A549 (cell line): Measurements from ENCODE around the gene TRIM56. TPM values are rescaled to one million over a fixed set of nuclear protein-coding genes. Genes with fewer than 3 reads are reported as not detected.
"Not testable (repeated sequence)": the region's sequence is repeated elsewhere in the genome, so short reads cannot be mapped to it uniquely, and the experiment has no call there.

Experiments
- ATAC-seq, 2 experiments: fragments of 200-7000 bp in 1 of 2; fragments of >200 bp in 1 of 2; cut with Nextera tagmentation in 1 of 2; cut with Tn5 transposase in 1 of 2; 3 replicates each; pipeline versions ENCODE4 v1.8.0 to v1.9.1; 2018 to 2020; ENCODE audit warnings: mild to moderate bottlenecking in 1 of 2, moderate library complexity in 1 of 2
- CTCF ChIA-PET: fragments of 300-600 bp; sonication (Branson Sonifier 250); formaldehyde crosslinking; extraction: SDS; loops from one replicate; lab custom pipeline; 2021; ENCODE audit warnings: antibody characterized with exemption, inconsistent platforms; lab: Yijun Ruan, JAX
- POLR2A ChIA-PET: fragments of 350-600 bp; formaldehyde crosslinking; extraction: SDS; loops from one replicate; lab custom pipeline; 2021; ENCODE audit warnings: antibody characterized with exemption, inconsistent platforms; lab: Yijun Ruan, JAX
- DNase-seq, 2 experiments: peaks; one replicate each; pipeline versions ENCODE4 v3.0.0 to v3.0.0-alpha.2; 2011 to 2016; ENCODE audit warnings: low read depth in 1 of 2, low spot score in 1 of 2
- FAIRE-seq: peaks from 2 replicates; lab custom pipeline; 2011; peaks lifted over from hg19 to GRCh38; lab: Jason Lieb, UNC
- H3K27ac ChIP-seq, 2 experiments: fragments of >200 bp; sonication (Bioruptor Twin); formaldehyde crosslinking; 3 replicates each; pipeline ENCODE4 v1.5.1; 2016 to 2017
- H3K4me1 ChIP-seq: fragments of >200 bp; sonication (Bioruptor Twin); formaldehyde crosslinking; 3 replicates; pipeline ENCODE4 v1.6.1; 2016
- H3K4me2 ChIP-seq: fragments of >200 bp; sonication (Bioruptor Twin); formaldehyde crosslinking; 3 replicates; pipeline ENCODE4 v1.6.1; 2016
- H3K4me3 ChIP-seq: fragments of >200 bp; sonication (Bioruptor Twin); formaldehyde crosslinking; 3 replicates; pipeline ENCODE4 v1.5.1; 2016
- H3K9me3 ChIP-seq: fragments of >200 bp; sonication (Bioruptor Twin); formaldehyde crosslinking; 3 replicates; pipeline ENCODE4 v1.6.1; 2016
- CEBPB ChIP-seq, 2 experiments: fragments of >200 bp in 1 of 2; sonication (Bioruptor Twin) in 1 of 2; formaldehyde crosslinking in 1 of 2; IDR thresholded peaks; 2 replicates each; pipeline ENCODE4 v1.6.1; 2012 to 2016
- ESRRA ChIP-seq: fragments of 150-350 bp; IDR thresholded peaks from 2 replicates; pipeline ENCODE4 v1.6.1; 2014; ENCODE audit warnings: mild to moderate bottlenecking, low read length, borderline replicate concordance
- FOSB ChIP-seq: fragments of 250-450 bp; sonication (Bioruptor Pico); IDR thresholded peaks from 2 replicates; pipeline ENCODE4 v1.5.0; 2020; ENCODE audit warnings: mild to moderate bottlenecking, moderate library complexity
- RFX5 ChIP-seq: fragments of 450-650 bp; IDR thresholded peaks from 2 replicates; pipeline ENCODE4 v1.7.1; 2014; ENCODE audit warnings: antibody characterized with exemption, mild to moderate bottlenecking, moderate library complexity
- ZFP36 ChIP-seq: fragments of 450-650 bp; IDR thresholded peaks from 2 replicates; pipeline ENCODE4 v1.6.1; 2014; ENCODE audit warnings: borderline replicate concordance; ENCODE audit not compliant: partially characterized antibody
- WGBS: methylation state at CpG from one replicate; pipeline ENCODE4 v1.1.6; 2017; ENCODE audit errors: missing lambda C conversion rate; 5-methylcytosine and 5-hydroxymethylcytosine counted together
- polyA plus RNA-seq, 4 experiments: library from polyadenylated mRNA; depleted of rRNA in 3 of 4; stranded (reverse); fragments of >200 nt; fragmentation: RNase III in 1 of 4; extraction: RNeasy Plus Mini Kit Qiagen cat#74134 plus additional on column Dnase treatment in 1 of 4; gene quantifications; 2 replicates in 3 of 4; 3 replicates in 1 of 4; pipeline ENCODE4 v1.2.3, GENCODE V29; 2011 to 2017
- TF ChIP-seq, protein P1 (sequence below): fragments of >200 bp; sonication (Bioruptor Twin); formaldehyde crosslinking; IDR thresholded peaks from 3 replicates; pipeline ENCODE4 v1.5.1; 2016
- TF ChIP-seq, protein P2 (sequence below): fragments of >200 bp; sonication (Bioruptor Twin); formaldehyde crosslinking; IDR thresholded peaks from 2 replicates; pipeline ENCODE4 v1.6.1; 2016
- TF ChIP-seq, protein P3 (sequence below): fragments of 250-450 bp; sonication (Bioruptor Pico); IDR thresholded peaks from 2 replicates; pipeline ENCODE4 v1.5.0; 2020; ENCODE audit warnings: low read depth, mild to moderate bottlenecking, moderate library complexity
- TF ChIP-seq, protein P4 (sequence below): fragments of >200 bp; sonication (Bioruptor Twin); formaldehyde crosslinking; IDR thresholded peaks from 3 replicates; pipeline ENCODE4 v1.6.1; 2016

Gene TRIM56
- polyA plus RNA-seq, 2 of the 4 experiments (the other 2 are of a cell fraction), result 3.9 to 16.5 TPM

- POLR2A ChIA-PET, result no interaction called here
Observed at GRCh38 chr7:101060992-101061391, 24.3 kb upstream of the TRIM56 start.

GRCh38 chr7:101064176-101064550 is 21.1 kb upstream of the TRIM56 start:
- ATAC-seq, FAIRE-seq, H3K4me1 ChIP-seq, DNase-seq, H3K4me2 ChIP-seq, POLR2A ChIA-PET, H3K27ac ChIP-seq, H3K4me3 ChIP-seq, H3K9me3 ChIP-seq: not testable (repeated sequence)
- CTCF ChIA-PET, result interaction anchor here (0.6 to 3.6 kb wide), 5 partner anchors 12 to 358 kb away, joined by 3 to 27 read pairs (median 4); partner anchors contain the start of genes ACHE and POP7
- 57% methylated on average over 9 of the region's 9 CpGs for WGBS

More at GRCh38 chr7:101060992-101061391, 24.3 kb upstream of the TRIM56 start:
- TF ChIP-seq, protein P1, sequence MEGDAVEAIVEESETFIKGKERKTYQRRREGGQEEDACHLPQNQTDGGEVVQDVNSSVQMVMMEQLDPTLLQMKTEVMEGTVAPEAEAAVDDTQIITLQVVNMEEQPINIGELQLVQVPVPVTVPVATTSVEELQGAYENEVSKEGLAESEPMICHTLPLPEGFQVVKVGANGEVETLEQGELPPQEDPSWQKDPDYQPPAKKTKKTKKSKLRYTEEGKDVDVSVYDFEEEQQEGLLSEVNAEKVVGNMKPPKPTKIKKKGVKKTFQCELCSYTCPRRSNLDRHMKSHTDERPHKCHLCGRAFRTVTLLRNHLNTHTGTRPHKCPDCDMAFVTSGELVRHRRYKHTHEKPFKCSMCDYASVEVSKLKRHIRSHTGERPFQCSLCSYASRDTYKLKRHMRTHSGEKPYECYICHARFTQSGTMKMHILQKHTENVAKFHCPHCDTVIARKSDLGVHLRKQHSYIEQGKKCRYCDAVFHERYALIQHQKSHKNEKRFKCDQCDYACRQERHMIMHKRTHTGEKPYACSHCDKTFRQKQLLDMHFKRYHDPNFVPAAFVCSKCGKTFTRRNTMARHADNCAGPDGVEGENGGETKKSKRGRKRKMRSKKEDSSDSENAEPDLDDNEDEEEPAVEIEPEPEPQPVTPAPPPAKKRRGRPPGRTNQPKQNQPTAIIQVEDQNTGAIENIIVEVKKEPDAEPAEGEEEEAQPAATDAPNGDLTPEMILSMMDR, result no peak
- no peak for TF ChIP-seq CEBPB (IDR thresholded peaks at IDR 0.05)
- TF ChIP-seq ZFP36, result no peak
- TF ChIP-seq, protein P2, sequence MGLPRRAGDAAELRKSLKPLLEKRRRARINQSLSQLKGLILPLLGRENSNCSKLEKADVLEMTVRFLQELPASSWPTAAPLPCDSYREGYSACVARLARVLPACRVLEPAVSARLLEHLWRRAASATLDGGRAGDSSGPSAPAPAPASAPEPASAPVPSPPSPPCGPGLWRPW, result no peak
- TF ChIP-seq ESRRA, result no peak
- TF ChIP-seq, protein P3, sequence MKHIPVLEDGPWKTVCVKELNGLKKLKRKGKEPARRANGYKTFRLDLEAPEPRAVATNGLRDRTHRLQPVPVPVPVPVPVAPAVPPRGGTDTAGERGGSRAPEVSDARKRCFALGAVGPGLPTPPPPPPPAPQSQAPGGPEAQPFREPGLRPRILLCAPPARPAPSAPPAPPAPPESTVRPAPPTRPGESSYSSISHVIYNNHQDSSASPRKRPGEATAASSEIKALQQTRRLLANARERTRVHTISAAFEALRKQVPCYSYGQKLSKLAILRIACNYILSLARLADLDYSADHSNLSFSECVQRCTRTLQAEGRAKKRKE, result no peak
- no peak for TF ChIP-seq FOSB (CRISPR knock-in tag)
- TF ChIP-seq, all 56 proteins: peak for 0
- H3K4me1 ChIP-seq, result no peaks in the 10 kb centered on the region
- CTCF ChIA-PET, result interaction anchor here (0.6 to 4.0 kb wide), 7 partner anchors 17 to 322 kb away, joined by 3 to 17 read pairs (median 5); partner anchors contain the start of genes MUC3A and TRIM56
- no peak overlapping the region for H3K27ac ChIP-seq
- no peak overlapping the region for H3K4me3 ChIP-seq
- ATAC-seq (no peak), DNase-seq (no peak), FAIRE-seq (no peak)
- H3K9me3 ChIP-seq, result no peaks in the 10 kb centered on the region
- H3K4me2 ChIP-seq, result no peak overlapping the region
- WGBS, result 48% methylated on average over 5 of the region's 5 CpGs

DNA sequence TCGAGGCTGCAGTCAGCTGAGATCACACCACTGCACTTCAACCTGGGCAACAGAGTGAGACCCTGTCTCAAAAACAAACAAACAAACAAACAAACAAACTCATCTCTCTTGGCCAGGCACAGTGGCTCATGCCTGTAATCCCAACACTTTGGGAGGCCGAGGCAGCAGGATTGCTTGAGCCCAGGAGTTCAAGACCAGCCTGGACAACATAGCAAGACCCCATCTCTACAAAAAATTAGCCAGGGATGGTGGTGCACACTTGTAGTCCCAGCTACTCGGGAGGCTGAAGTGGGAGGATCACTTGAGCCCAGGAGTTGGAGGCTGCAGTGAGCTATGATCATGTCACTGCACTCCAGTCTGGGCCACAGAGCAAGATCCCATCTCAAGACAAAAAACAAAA is 20.1 kb upstream of the TRIM56 start:
- ATAC-seq, H3K4me1 ChIP-seq, H3K4me2 ChIP-seq, H3K4me3 ChIP-seq, H3K27ac ChIP-seq, POLR2A ChIA-PET, H3K9me3 ChIP-seq, FAIRE-seq, DNase-seq: not testable (repeated sequence)
- 15% methylated on average over 3 of the region's 3 CpGs for WGBS
- CTCF ChIA-PET, result interaction anchor here (0.8 to 3.6 kb wide), 4 partner anchors 9 to 170 kb away, joined by 3 to 27 read pairs (median 8); partner anchors contain the start of gene ACHE

DNA sequence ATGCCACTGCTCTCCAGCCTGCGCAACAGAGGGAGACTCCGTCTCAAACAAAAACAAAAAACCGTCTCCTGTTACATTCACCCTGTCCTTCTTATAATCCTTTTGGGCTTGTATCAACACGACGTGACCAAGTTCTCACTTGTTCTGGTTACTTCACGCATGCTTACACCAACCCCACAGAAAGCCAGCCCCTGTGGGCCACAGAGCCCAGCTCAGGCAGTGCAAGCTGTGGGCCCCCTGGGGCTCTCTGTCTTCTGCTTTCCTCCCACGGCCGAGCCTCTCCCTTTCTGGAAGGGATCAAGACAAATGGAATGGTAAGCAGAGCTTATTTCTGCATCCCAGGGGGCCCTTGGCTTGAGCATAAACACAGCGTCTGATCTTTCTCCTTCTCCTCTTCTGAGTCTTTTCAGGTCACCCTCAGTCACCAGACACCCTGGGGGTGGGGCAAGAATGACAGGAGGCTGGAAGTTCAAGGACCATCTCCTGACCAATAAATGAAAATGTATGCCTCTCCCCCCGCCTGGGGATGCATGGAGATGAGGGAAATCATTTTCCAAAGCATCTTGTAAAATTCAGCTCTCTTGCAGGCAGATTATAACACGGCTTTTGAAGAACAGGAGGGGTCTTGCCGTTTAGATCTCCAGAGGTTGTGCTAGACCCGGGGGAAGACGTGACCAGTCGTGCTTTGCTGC is 19.0 kb upstream of the TRIM56 start:
- TF ChIP-seq, protein P4, sequence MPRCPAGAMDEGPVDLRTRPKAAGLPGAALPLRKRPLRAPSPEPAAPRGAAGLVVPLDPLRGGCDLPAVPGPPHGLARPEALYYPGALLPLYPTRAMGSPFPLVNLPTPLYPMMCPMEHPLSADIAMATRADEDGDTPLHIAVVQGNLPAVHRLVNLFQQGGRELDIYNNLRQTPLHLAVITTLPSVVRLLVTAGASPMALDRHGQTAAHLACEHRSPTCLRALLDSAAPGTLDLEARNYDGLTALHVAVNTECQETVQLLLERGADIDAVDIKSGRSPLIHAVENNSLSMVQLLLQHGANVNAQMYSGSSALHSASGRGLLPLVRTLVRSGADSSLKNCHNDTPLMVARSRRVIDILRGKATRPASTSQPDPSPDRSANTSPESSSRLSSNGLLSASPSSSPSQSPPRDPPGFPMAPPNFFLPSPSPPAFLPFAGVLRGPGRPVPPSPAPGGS, result no peak
- no peak for TF ChIP-seq RFX5
- no peaks in the 10 kb centered on the region for H3K9me3 ChIP-seq
- ChIA-PET POLR2A (no interaction called here), CTCF (interaction anchor here (0.7 to 3.6 kb wide), 7 partner anchors 8 to 177 kb away, joined by 3 to 27 read pairs (median 6); partner anchors contain the start of genes ACHE and UFSP1)
- no peak for FAIRE-seq
- H3K4me2 ChIP-seq, result no peak overlapping the region
- no peak overlapping the region for H3K4me3 ChIP-seq
- no peaks in the 10 kb centered on the region for H3K4me1 ChIP-seq
- ATAC-seq, result no peak
- 43% methylated on average over 15 of the region's 15 CpGs for WGBS
- no peak overlapping the region for H3K27ac ChIP-seq
- no peak for DNase-seq
